ENCODE data around the gene BRIP1.
"Not testable (repeated sequence)": the region's sequence is repeated elsewhere in the genome, so short reads cannot be mapped to it uniquely, and the experiment has no call there.

Gene BRIP1

GRCh38 chr17:61723183-61723582 is 140.1 kb downstream of the BRIP1 start:
- DNase-seq = no peak

- no peak for DNase-seq
Observed at GRCh38 chr17:61722398-61722797, 140.9 kb downstream of the BRIP1 start.

- no peak for DNase-seq
Observed at GRCh38 chr17:61720016-61720795, 143.1 kb downstream of the BRIP1 start.

- not testable (repeated sequence) for DNase-seq
Observed at GRCh38 chr17:61719220-61719619, 144.1 kb downstream of the BRIP1 start.

- DNase-seq = no peak
Observed at GRCh38 chr17:61718022-61718421, 145.3 kb downstream of the BRIP1 start.

- no peak for DNase-seq
Observed at GRCh38 chr17:61717352-61717751, 146.0 kb downstream of the BRIP1 start.

- DNase-seq = no peak
Observed at GRCh38 chr17:61716225-61716829, 147.0 kb downstream of the BRIP1 start.

- DNase-seq = no peak
Observed at GRCh38 chr17:61715348-61715747, 148.0 kb downstream of the BRIP1 start.

- DNase-seq = no peak
Observed at GRCh38 chr17:61714300-61714699, 149.0 kb downstream of the BRIP1 start.

- no peak for DNase-seq
Observed at GRCh38 chr17:61713035-61713434, 150.3 kb downstream of the BRIP1 start.

GRCh38 chr17:61710546-61710945 is 152.8 kb downstream of the BRIP1 start:
- DNase-seq = no peak

GRCh38 chr17:61709567-61709966 is 153.8 kb downstream of the BRIP1 start:
- DNase-seq = no peak

- DNase-seq = no peak
Observed at GRCh38 chr17:61704935-61705449, 158.3 kb downstream of the BRIP1 start.

GRCh38 chr17:61702450-61702849 is 160.9 kb downstream of the BRIP1 start:
- DNase-seq = no peak

GRCh38 chr17:61701978-61702377 is 161.3 kb downstream of the BRIP1 start:
- DNase-seq = no peak

- no peak for DNase-seq
Observed at GRCh38 chr17:61701334-61701733, 162.0 kb downstream of the BRIP1 start.

GRCh38 chr17:61700252-61700651 is 163.1 kb downstream of the BRIP1 start:
- DNase-seq = no peak

GRCh38 chr17:61699694-61700093 is 163.6 kb downstream of the BRIP1 start:
- no peak for DNase-seq

- no peak for DNase-seq
Observed at GRCh38 chr17:61699032-61699431, 164.3 kb downstream of the BRIP1 start.

GRCh38 chr17:61698244-61698643 is 165.1 kb downstream of the BRIP1 start:
- DNase-seq = no peak

- DNase-seq = no peak
Observed at GRCh38 chr17:61695779-61696337, 167.5 kb downstream of the BRIP1 start.

GRCh38 chr17:61694095-61694494 is 169.2 kb downstream of the BRIP1 start:
- DNase-seq = no peak

- DNase-seq = no peak
Observed at GRCh38 chr17:61689610-61690180, 173.6 kb downstream of the BRIP1 start.

GRCh38 chr17:61687769-61688168 is 175.6 kb downstream of the BRIP1 start:
- DNase-seq = no peak

Measured in NCI-H2171 (cell line).